ENCODE results near the gene INPP5K. TPM values are rescaled to one million over a fixed set of nuclear protein-coding genes. Genes with fewer than 3 reads are reported as not detected.
"Not testable (repeated sequence)": the region's sequence is repeated elsewhere in the genome, so short reads cannot be mapped to it uniquely, and the experiment has no call there.

INPP5K gene
- total RNA-seq, 1 donor from 2014 or later = 29.8 TPM

DNA sequence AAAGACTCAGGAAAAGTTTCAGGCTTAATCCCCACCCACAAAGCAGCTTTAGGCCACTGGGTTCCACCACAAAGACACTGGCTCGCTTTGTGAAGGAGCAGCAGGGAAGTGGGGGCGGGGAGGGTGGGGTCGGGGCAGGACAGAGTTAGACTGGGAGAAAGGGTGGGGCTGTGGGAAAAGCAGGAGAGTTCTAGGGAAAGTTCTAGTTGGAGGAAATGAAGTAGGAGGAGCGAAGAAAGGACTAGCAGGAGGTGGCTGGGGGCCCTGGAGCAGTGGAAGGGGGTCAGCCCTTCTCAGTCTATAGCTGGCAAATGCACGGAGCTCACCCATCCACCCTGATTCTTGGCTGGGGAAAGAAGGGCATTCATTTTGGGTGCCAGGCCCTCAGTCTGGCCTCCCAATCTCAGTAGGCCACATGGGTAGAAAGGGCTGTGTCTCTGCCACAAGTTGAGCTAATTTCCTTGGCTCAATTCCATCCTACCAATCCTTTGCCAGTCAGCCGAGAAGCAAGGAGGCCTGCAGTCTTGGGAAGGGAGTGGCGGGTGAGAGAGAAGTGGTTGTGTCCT lies 4.6 kb downstream of the INPP5K start:
- no peaks in the 10 kb centered on the region for H3K27me3 Mint-ChIP-seq
- H3K27ac Mint-ChIP-seq = no peak overlapping the region
- TF ChIP-seq, protein P1, sequence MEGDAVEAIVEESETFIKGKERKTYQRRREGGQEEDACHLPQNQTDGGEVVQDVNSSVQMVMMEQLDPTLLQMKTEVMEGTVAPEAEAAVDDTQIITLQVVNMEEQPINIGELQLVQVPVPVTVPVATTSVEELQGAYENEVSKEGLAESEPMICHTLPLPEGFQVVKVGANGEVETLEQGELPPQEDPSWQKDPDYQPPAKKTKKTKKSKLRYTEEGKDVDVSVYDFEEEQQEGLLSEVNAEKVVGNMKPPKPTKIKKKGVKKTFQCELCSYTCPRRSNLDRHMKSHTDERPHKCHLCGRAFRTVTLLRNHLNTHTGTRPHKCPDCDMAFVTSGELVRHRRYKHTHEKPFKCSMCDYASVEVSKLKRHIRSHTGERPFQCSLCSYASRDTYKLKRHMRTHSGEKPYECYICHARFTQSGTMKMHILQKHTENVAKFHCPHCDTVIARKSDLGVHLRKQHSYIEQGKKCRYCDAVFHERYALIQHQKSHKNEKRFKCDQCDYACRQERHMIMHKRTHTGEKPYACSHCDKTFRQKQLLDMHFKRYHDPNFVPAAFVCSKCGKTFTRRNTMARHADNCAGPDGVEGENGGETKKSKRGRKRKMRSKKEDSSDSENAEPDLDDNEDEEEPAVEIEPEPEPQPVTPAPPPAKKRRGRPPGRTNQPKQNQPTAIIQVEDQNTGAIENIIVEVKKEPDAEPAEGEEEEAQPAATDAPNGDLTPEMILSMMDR (IDR thresholded peaks at IDR 0.05; ENCODE audit: unreplicated experiment) = no peak
- peaks cover 3% of the 10 kb centered on the region for H3K36me3 Mint-ChIP-seq (ENCODE audit: insufficient read depth)
- H3K4me3 Mint-ChIP-seq (ENCODE audit: low read depth) = no peak overlapping the region
- H3K9me3 Mint-ChIP-seq (ENCODE audit: low read depth) = no peaks in the 10 kb centered on the region
- DNase-seq (ENCODE audit: low spot score, unreplicated experiment) = no peak
- H3K4me1 Mint-ChIP-seq (ENCODE audit: low read depth) = peaks cover 8% of the 10 kb centered on the region

DNA sequence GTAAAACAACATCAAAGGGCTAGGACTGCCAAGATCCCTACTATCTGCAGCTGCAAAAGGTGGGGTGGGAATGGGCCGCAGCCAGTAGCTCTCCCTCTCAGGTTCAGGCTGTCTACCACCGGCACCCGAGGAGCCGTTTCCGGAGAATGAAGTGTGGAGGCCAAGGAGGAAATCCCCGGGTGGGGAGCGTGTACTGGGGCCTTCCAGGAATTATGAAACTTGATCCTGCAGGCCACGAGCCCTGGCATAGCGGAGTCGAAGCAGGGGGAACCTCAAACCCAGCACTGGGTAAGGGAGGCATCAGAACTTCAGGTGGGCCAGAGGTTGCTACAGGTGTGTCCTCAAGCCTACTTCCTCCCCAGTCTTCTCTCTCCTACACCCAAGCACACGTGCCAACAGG lies 5.1 kb downstream of the INPP5K start:
- H3K27me3 Mint-ChIP-seq = no peaks in the 10 kb centered on the region
- H3K36me3 Mint-ChIP-seq (ENCODE audit: insufficient read depth) = peaks cover 5% of the 10 kb centered on the region
- no peak for DNase-seq (ENCODE audit: low spot score, unreplicated experiment)
- peaks cover 8% of the 10 kb centered on the region for H3K4me1 Mint-ChIP-seq (ENCODE audit: low read depth)
- TF ChIP-seq, protein P1 (IDR thresholded peaks at IDR 0.05; ENCODE audit: unreplicated experiment) = no peak
- H3K27ac Mint-ChIP-seq = no peak overlapping the region
- no peaks in the 10 kb centered on the region for H3K9me3 Mint-ChIP-seq (ENCODE audit: low read depth)
- H3K4me3 Mint-ChIP-seq (ENCODE audit: low read depth) = no peak overlapping the region

DNA sequence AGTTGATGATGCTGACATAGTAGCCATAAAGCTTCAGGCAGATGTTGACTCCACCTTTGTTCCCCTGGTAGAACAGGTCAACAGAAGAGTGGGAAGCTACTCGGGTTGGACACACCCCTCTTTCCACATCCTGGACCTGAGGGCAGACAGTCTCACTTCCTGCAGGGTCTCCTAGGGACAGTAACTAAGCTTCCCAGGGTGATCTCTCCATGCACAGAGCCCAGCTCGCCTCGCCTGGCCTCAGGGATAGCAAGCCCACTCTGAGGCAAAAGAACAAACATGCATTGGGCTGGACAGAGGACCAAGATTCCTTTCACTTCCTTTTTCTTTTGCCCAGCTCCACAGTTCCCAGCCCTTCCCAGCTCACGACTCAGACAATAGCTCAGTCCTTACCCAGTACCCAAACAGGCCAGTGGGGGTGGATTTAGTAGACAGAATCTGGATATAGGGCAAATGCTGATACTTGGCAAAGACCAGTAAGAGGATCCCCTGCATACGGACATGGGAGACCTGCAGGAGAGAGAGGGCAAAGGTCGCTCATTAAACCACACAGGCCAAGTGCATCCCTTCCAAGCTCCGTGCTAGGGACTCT lies 7.0 kb downstream of the INPP5K start:
- Mint-ChIP-seq H3K9me3 (ENCODE audit: low read depth) (no peaks in the 10 kb centered on the region), H3K36me3 (ENCODE audit: insufficient read depth) (peaks cover 9% of the 10 kb centered on the region), H3K4me3 (ENCODE audit: low read depth) (no peak overlapping the region), H3K4me1 (ENCODE audit: low read depth) (no peaks in the 10 kb centered on the region), H3K27me3 (no peaks in the 10 kb centered on the region), H3K27ac (no peak overlapping the region)
- no peak for DNase-seq (ENCODE audit: low spot score, unreplicated experiment)
- TF ChIP-seq, protein P1 (IDR thresholded peaks at IDR 0.05; ENCODE audit: unreplicated experiment) = no peak

DNA sequence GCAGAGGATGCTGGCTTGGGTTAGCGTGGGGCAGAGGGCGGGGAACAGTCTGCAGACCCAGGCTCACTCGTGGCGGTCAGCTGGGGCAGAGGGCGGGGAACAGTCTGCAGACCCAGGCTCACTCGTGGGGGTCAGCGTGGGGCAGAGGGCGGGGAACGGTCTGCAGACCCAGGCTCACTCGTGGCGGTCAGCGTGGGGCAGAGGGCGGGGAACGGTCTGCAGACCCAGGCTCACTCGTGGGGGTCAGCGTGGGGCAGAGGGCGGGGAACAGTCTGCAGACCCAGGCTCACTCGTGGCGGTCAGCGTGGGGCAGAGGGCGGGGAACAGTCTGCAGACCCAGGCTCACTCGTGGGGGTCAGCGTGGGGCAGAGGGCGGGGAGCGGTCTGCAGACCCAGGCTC lies 7.7 kb downstream of the INPP5K start:
- DNase-seq (ENCODE audit: low spot score, unreplicated experiment); H3K27ac Mint-ChIP-seq; H3K4me3 Mint-ChIP-seq (ENCODE audit: low read depth); H3K9me3 Mint-ChIP-seq (ENCODE audit: low read depth); H3K27me3 Mint-ChIP-seq; H3K4me1 Mint-ChIP-seq (ENCODE audit: low read depth); H3K36me3 Mint-ChIP-seq (ENCODE audit: insufficient read depth): not testable (repeated sequence)

DNA sequence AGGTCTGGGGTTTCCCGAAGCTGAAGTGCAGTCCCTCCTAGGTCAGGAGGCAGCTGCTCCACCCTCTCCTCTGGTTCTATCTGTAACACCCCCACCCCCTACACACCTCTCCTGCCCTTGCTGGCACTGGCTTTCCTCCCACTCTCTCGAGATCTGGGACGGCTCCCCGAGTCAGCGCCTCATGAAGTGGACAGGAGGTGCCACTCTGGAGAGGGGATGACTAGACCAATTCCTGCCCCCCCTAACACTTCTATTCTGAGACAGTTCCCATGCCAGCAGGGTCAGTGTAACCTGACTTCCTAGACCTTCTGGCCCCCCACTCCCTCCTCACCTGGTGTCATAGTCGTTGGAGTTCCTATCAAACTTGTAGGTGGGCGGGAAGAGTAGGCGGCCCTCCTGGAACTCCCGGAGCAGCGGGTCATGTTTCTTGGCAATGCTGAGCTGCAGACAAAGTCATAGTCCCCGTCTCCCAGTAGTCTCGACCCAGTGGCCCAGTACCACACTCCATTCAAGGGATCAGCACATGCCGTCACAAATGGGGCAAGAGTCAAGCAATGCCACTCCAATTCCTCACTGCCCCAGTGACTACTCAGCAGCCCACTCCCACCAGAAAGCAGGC lies 9.7 kb downstream of the INPP5K start:
- H3K27me3 Mint-ChIP-seq = no peaks in the 10 kb centered on the region
- no peaks in the 10 kb centered on the region for H3K9me3 Mint-ChIP-seq (ENCODE audit: low read depth)
- H3K36me3 Mint-ChIP-seq (ENCODE audit: insufficient read depth) = peaks cover 8% of the 10 kb centered on the region
- H3K27ac Mint-ChIP-seq = no peak overlapping the region
- DNase-seq (ENCODE audit: low spot score, unreplicated experiment) = no peak
- no peaks in the 10 kb centered on the region for H3K4me1 Mint-ChIP-seq (ENCODE audit: low read depth)
- TF ChIP-seq, protein P1 (IDR thresholded peaks at IDR 0.05; ENCODE audit: unreplicated experiment) = no peak
- no peak overlapping the region for H3K4me3 Mint-ChIP-seq (ENCODE audit: low read depth)

DNA sequence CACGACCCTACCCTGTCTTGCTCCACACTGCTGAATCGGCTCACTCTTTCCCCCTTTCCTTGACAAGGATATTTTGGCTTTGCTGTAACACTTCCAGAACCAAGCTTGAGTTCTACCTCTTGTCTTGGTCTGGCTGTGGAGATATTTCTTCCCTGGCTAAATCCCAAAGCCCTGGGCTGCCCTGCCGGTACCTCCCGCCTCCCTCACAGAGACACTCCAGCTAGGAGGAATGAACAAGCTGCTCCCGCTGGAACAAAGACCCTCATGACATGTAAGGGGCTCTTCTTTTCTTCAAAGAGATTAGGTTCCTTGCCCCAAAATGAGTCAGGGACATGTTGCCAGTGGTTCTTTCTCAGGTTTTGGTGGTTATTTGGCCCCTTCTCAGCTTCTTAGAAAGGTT lies 10.8 kb downstream of the INPP5K start:
- TF ChIP-seq, protein P1 (IDR thresholded peaks at IDR 0.05; ENCODE audit: unreplicated experiment) = no peak
- no peaks in the 10 kb centered on the region for H3K27me3 Mint-ChIP-seq
- H3K27ac Mint-ChIP-seq = peak overlapping the region; percentile 16
- no peak for DNase-seq (ENCODE audit: low spot score, unreplicated experiment)
- no peaks in the 10 kb centered on the region for H3K9me3 Mint-ChIP-seq (ENCODE audit: low read depth)
- H3K4me3 Mint-ChIP-seq (ENCODE audit: low read depth) = no peak overlapping the region
- no peaks in the 10 kb centered on the region for H3K4me1 Mint-ChIP-seq (ENCODE audit: low read depth)
- peaks cover 8% of the 10 kb centered on the region for H3K36me3 Mint-ChIP-seq (ENCODE audit: insufficient read depth)
